Fibroblast of pulmonary artery (primary cell): ENCODE data around the gene XPO1.
"Not testable (repeated sequence)": the region's sequence is repeated elsewhere in the genome, so short reads cannot be mapped to it uniquely, and the experiment has no call there.

Experiments used
- DNase-seq: peaks from one replicate; pipeline ENCODE4 v3.0.0-alpha.2; 2010; ENCODE audit warnings: low read depth
- H3K4me3 ChIP-seq: replicated peaks from 2 replicates; pipeline ENCODE4 v1.5.1; 2011; ENCODE audit warnings: low read depth, mild to moderate bottlenecking, control low read depth, low read length, moderate library complexity
- CTCF ChIP-seq: IDR thresholded peaks from 2 replicates; pipeline ENCODE4 v1.5.1; 2011; ENCODE audit warnings: mild to moderate bottlenecking, control low read depth, low read length, inconsistent platforms; ENCODE audit errors: missing control alignments

Gene XPO1

GRCh38 chr2:61471905-61472805, 66.0 kb downstream of the XPO1 start:
- peak overlapping the region; percentile 94 for H3K4me3 ChIP-seq
- TF ChIP-seq CTCF = no peak
- DNase-seq = peak; percentile 11

- no peak for TF ChIP-seq CTCF
- peak within 1 kb of the TSS; percentile 94 for H3K4me3 ChIP-seq
Measured at GRCh38 chr2:61470965-61471904, 66.9 kb downstream of the XPO1 start, which contains the start of gene USP34. USP34 (minus strand) TSS chr2:61471087; CDS start chr2:61470692, 395 bp downstream.

GRCh38 chr2:61470122-61470951, 67.8 kb downstream of the XPO1 start:
- DNase-seq = no peak
- peak overlapping the region; percentile 94 for H3K4me3 ChIP-seq
- no peak for TF ChIP-seq CTCF

More at GRCh38 chr2:61470965-61471904, 66.9 kb downstream of the XPO1 start, which contains the start of gene USP34:
- DNase-seq = peak; percentile 97

GRCh38 chr2:61469424-61470121, 68.6 kb downstream of the XPO1 start:
- DNase-seq = peak; percentile 30
- TF ChIP-seq CTCF = no peak
- peak overlapping the region; percentile 94 for H3K4me3 ChIP-seq

GRCh38 chr2:61468231-61468630, 69.9 kb downstream of the XPO1 start:
- not testable (repeated sequence) for H3K4me3 ChIP-seq, DNase-seq

GRCh38 chr2:61465045-61465444, 73.1 kb downstream of the XPO1 start:
- no peak for TF ChIP-seq CTCF
- DNase-seq = no peak
- H3K4me3 ChIP-seq = no peak overlapping the region
